HG02943 (cell line): Measurements from ENCODE around the gene PARM1.

Experiments used
- ATAC-seq: cut with Tn5 transposase; IDR thresholded peaks from one replicate; pipeline ENCODE4 v1.9.1; 2021; ENCODE audit warnings: mild to moderate bottlenecking, low read depth, moderate library complexity; ENCODE audit not compliant: unreplicated experiment

The PARM1 gene

GRCh38 chr4:75058486-75058885 lies 125.6 kb downstream of the PARM1 start:
- ATAC-seq = no peak

DNA sequence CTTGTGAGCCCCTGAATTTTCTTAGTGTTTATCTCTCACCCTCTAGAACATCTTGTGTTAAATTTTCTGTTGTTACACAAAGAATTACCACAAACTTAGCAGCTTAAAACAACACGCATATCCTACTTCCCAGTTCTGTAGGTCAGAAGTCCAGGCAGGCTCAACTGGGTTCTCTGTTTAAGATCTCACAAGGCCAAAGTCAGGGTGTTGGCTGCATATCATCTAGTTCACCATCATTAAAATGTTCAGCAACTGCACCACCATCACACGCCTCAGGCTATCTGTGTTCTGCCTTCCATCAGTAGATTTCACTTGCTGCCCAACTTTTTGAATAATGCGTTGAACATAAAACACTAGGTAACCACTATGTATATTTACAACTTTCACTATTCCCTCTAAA lies 130.5 kb downstream of the PARM1 start:
- no peak for ATAC-seq

DNA sequence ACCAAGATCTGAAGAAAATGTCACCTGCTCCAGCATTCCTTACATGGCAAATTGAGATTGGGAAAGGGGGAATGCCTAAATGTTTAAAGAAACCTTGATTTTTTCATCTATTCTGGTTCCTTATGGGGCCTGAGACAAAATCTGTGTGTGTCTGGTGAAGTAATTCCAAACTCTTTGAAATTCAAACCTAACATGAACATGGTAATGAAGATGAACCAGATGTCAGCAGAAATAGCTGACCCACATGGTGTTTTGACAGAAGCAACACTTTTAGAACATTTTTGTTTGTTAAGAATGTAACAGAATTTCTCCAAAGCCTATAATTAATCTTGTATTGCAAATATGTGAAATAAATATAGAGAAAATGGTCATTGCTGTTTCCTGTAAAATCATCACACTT lies 133.0 kb downstream of the PARM1 start:
- ATAC-seq = no peak

DNA sequence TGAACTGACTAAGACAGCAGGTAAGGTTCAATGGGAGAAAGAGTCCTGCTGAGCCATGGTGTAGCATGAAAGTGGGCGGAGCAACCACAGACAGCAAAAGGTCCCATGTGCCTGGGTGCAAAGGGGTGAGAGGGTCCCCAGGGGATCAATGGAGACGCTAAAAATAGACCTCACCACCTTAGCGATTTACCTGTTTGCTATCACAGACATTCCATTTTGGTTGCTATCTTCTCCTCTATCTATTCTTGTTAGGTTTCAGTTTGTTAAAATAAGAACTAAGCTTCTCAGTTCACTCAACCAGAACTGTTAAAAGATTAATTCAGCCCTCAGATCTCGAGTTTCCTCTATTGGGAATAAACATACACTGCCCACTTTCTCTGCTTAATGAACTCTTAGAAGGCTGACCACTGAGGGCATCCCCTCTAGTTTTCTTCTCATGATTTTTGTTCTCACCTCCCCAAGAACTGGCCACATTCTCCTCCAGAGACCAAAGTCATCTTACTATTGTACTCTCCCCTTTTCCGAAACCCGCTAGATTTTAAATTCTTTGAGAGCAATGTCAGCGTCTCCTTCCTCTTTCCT lies 136.7 kb downstream of the PARM1 start:
- peak; percentile 71 for ATAC-seq

GRCh38 chr4:75071317-75071716 lies 138.4 kb downstream of the PARM1 start:
- ATAC-seq = no peak

GRCh38 chr4:75080888-75081287 lies 148.0 kb downstream of the PARM1 start:
- no peak for ATAC-seq

DNA sequence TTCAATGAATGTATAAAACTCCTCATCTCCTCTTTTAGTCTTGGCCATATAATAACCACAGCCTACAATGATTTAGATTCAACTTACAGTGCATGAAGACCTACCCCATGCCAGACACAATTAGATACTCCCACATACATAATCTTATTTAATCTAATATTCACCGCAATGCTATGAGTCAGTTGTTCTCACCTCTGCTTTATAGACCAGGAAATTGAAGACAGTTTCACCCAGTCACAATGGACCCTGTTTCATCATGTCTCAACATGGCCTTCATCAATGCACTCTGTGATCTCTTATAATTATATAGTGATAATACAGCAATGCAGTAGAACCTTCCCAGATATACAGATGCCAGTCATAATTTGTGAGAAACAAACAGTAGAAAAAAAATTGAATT lies 148.6 kb downstream of the PARM1 start:
- ATAC-seq = no peak

DNA sequence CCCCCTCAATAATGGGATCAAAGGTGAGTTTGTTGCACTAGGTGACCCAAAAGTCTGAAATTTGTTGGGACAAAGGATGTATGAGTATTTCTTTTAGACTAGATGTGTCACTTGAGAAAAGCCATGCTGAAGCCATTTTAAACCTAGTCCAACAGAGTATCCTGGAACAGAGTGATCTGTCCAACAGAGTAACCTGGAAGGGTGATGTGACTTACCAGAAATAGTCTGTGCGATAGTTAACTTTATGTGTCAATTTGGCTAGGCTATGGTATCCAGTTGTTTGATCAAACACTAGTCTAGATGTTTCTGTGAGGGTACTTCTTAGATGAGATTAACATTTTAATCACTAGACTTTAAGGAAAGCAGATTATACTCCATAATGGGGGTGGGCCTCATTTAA lies 154.5 kb downstream of the PARM1 start:
- ATAC-seq = no peak

- ATAC-seq = no peak
Measured at GRCh38 chr4:75087865-75088264, 154.9 kb downstream of the PARM1 start.

DNA sequence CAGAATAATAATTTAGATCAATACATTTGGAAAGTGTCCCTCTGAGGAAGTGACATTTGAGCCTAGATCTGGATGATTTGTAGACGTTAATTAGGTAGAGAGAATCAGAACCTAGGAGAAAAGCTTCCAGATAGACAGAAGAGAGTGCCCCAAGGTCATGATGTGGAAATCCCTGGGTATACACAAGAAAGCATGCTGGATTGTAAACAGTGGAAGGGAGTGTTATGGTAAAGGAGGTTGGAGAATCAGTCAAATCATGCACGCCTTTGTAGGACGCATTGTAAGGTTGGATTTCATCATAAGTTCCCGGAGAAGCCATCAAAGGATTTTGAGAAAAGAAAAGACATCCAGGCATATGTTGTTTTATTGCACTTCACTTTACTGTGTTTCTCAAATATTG lies 156.3 kb downstream of the PARM1 start:
- ATAC-seq = no peak

DNA sequence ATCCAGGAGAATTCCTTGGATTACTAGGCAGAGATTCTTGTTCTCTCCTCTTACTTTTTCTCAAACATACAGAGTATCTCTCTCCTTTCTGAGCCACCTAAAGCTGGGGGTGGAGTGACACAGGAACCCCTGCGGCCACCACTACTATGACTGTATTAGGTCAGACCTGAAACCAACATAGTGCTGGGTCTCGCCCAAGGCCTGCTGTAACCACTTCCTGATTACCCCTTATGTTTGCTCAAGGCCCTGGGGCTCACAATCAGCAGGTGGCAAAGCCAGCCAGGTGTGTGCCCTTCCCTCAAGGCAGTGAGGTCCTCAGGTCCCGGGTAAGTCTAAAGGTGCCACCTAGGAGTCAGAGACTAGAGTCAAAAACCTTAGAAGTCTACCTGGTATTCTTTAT lies 166.4 kb downstream of the PARM1 start:
- peak; percentile 92 for ATAC-seq
